ENCODE measurements around the gene STIM2. TPM values are rescaled to one million over a fixed set of nuclear protein-coding genes. Genes with fewer than 3 reads are reported as not detected.

STIM2 gene
- total RNA-seq, 1 experiment from 2014 or later: 203 TPM

DNA sequence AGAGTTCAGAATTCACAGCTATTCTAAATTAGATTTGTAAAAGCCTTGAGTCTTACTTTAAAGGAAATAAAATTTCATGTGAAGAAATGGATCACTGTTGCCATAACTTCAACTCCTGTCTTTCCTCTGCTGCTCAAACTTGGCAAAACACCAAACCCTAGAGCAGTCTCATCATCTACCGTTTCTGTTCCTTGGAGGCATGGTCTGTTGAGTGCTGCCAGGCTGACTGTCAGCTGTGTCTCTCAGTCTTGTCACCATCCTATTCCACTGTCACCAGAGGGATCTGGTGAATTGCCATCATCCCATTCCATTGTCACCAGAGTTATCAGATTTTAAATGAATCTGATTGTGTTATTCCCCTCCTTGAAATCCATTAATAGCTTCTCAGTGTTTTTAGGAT is 55.6 kb downstream of the STIM2 start:
- Histone ChIP-seq H3K27me3 (ENCODE audit: low read length) (no peaks in the 10 kb centered on the region), H3K4me1 (ENCODE audit: low read length) (peaks cover 21% of the 10 kb centered on the region), H3K9me3 (ENCODE audit: low read length) (no peaks in the 10 kb centered on the region; the same call in 1 of the 2 replicates), H2AFZ (ENCODE audit: low read length) (no peak overlapping the region), H3K4me2 (ENCODE audit: low read depth, low read length, poor library complexity, severe bottlenecking) (no peak overlapping the region), H3K9ac (ENCODE audit: low read length) (no peak overlapping the region), H3K27ac (ENCODE audit: low read length) (no peak overlapping the region; the same call in 1 of the 2 replicates), H4K20me1 (ENCODE audit: insufficient read depth, low read depth, low read length) (peaks cover 4% of the 10 kb centered on the region), H3K36me3 (ENCODE audit: insufficient read depth, low read length) (peaks cover 38% of the 10 kb centered on the region), H3K4me3 (ENCODE audit: low read length) (no peak overlapping the region), H3K9me2 (replicated peaks; ENCODE audit: insufficient read depth, low read length) (no peaks in the 10 kb centered on the region), H3K79me2 (ENCODE audit: low read length) (peaks cover 98% of the 10 kb centered on the region)
- DNase-seq: no peak

DNA sequence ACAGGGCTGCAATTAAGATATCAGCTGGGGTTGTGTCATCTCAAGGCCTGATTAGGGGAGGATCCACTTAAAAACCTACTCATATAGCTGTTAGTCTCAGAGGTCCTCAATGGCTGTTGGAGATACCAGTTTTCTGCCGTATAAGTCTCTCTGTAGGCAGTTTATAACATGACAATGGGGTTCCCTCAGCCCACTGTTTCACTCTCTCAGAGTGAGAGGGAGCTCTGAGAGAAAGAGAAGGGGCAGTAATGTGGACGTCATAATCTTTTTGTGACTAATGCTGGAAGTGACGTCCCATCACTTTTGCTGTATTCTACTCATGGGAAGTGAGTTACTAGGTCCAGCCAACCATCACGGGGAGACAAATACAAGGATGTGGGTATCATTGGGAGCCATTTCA is 70.3 kb downstream of the STIM2 start:
- no peak overlapping the region for H3K9ac ChIP-seq (ENCODE audit: low read length)
- no peaks in the 10 kb centered on the region for H3K9me2 ChIP-seq (replicated peaks; ENCODE audit: insufficient read depth, low read length)
- peaks cover 76% of the 10 kb centered on the region for H3K79me2 ChIP-seq (ENCODE audit: low read length)
- H3K36me3 ChIP-seq (ENCODE audit: insufficient read depth, low read length): peaks cover 4% of the 10 kb centered on the region; the same call in 1 of the 2 replicates
- no peaks in the 10 kb centered on the region for H3K9me3 ChIP-seq (ENCODE audit: low read length)
- peak overlapping the region; percentile 15; the same call in 1 of the 2 replicates for H3K27ac ChIP-seq (ENCODE audit: low read length)
- H4K20me1 ChIP-seq (ENCODE audit: insufficient read depth, low read depth, low read length): no peaks in the 10 kb centered on the region; the same call in 1 of the 2 replicates
- no peak overlapping the region for H3K4me3 ChIP-seq (ENCODE audit: low read length)
- DNase-seq: no peak
- H3K27me3 ChIP-seq (ENCODE audit: low read length): no peaks in the 10 kb centered on the region
- peaks cover 45% of the 10 kb centered on the region for H3K4me1 ChIP-seq (ENCODE audit: low read length)
- no peak overlapping the region for H3K4me2 ChIP-seq (ENCODE audit: low read depth, low read length, poor library complexity, severe bottlenecking)
- H2AFZ ChIP-seq (ENCODE audit: low read length): no peak overlapping the region

DNA sequence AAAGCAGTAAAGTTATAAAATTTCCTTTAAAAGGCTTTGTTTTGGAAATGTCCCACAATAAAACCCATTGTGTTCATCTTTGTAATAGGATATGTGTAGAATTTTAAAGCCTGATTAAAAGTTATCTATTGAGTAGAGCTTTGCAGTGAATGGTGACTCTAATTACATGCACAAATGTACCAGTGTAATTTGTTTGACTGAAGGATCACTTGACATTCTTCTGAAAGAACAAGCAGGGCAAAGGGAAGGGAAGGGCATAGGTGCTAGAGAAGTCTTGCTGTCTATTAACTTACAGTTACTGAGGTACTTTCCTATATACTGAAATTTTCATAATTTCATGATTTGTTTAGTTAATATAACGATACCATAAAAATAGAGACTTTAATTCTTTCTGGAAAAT is 70.8 kb downstream of the STIM2 start:
- Histone ChIP-seq H3K4me3 (ENCODE audit: low read length) (no peak overlapping the region), H3K9me2 (replicated peaks; ENCODE audit: insufficient read depth, low read length) (no peaks in the 10 kb centered on the region), H3K36me3 (ENCODE audit: insufficient read depth, low read length) (peaks cover 4% of the 10 kb centered on the region; the same call in 1 of the 2 replicates), H3K27ac (ENCODE audit: low read length) (peak overlapping the region; percentile 15; the same call in 1 of the 2 replicates), H3K79me2 (ENCODE audit: low read length) (peaks cover 81% of the 10 kb centered on the region), H3K27me3 (ENCODE audit: low read length) (no peaks in the 10 kb centered on the region), H3K9ac (ENCODE audit: low read length) (no peak overlapping the region), H2AFZ (ENCODE audit: low read length) (no peak overlapping the region), H3K9me3 (ENCODE audit: low read length) (no peaks in the 10 kb centered on the region), H3K4me2 (ENCODE audit: low read depth, low read length, poor library complexity, severe bottlenecking) (no peak overlapping the region), H4K20me1 (ENCODE audit: insufficient read depth, low read depth, low read length) (no peaks in the 10 kb centered on the region; the same call in 1 of the 2 replicates), H3K4me1 (ENCODE audit: low read length) (peaks cover 50% of the 10 kb centered on the region)
- DNase-seq: no peak

GRCh38 chr4:26931966-26932365 is 71.3 kb downstream of the STIM2 start:
- no peaks in the 10 kb centered on the region for H3K9me2 ChIP-seq (replicated peaks; ENCODE audit: insufficient read depth, low read length)
- no peaks in the 10 kb centered on the region; the same call in 1 of the 2 replicates for H4K20me1 ChIP-seq (ENCODE audit: insufficient read depth, low read depth, low read length)
- no peak overlapping the region for H3K27ac ChIP-seq (ENCODE audit: low read length)
- peaks cover 55% of the 10 kb centered on the region for H3K4me1 ChIP-seq (ENCODE audit: low read length)
- H3K36me3 ChIP-seq (ENCODE audit: insufficient read depth, low read length): peaks cover 4% of the 10 kb centered on the region; the same call in 1 of the 2 replicates
- no peak overlapping the region for H2AFZ ChIP-seq (ENCODE audit: low read length)
- peaks cover 86% of the 10 kb centered on the region for H3K79me2 ChIP-seq (ENCODE audit: low read length)
- no peaks in the 10 kb centered on the region for H3K9me3 ChIP-seq (ENCODE audit: low read length)
- H3K27me3 ChIP-seq (ENCODE audit: low read length): no peaks in the 10 kb centered on the region
- H3K4me3 ChIP-seq (ENCODE audit: low read length): no peak overlapping the region
- H3K9ac ChIP-seq (ENCODE audit: low read length): no peak overlapping the region
- no peak for DNase-seq
- H3K4me2 ChIP-seq (ENCODE audit: low read depth, low read length, poor library complexity, severe bottlenecking): no peak overlapping the region

- Histone ChIP-seq H3K9me3 (ENCODE audit: low read length) (no peaks in the 10 kb centered on the region), H3K36me3 (ENCODE audit: insufficient read depth, low read length) (0 out of 2 replicates have a peak, but pooled peaks cover 4% of the 10 kb centered on the region), H4K20me1 (ENCODE audit: insufficient read depth, low read depth, low read length) (no peaks in the 10 kb centered on the region; the same call in 1 of the 2 replicates), H3K27me3 (ENCODE audit: low read length) (no peaks in the 10 kb centered on the region), H2AFZ (ENCODE audit: low read length) (no peak overlapping the region), H3K9me2 (replicated peaks; ENCODE audit: insufficient read depth, low read length) (no peaks in the 10 kb centered on the region), H3K79me2 (ENCODE audit: low read length) (peaks cover 94% of the 10 kb centered on the region), H3K27ac (ENCODE audit: low read length) (peak overlapping the region; percentile 30), H3K4me3 (ENCODE audit: low read length) (no peak overlapping the region), H3K4me2 (ENCODE audit: low read depth, low read length, poor library complexity, severe bottlenecking) (no peak overlapping the region), H3K4me1 (ENCODE audit: low read length) (peaks cover 67% of the 10 kb centered on the region), H3K9ac (ENCODE audit: low read length) (no peak overlapping the region)
- peak; percentile 56 for DNase-seq
Measured at GRCh38 chr4:26935397-26935796, 74.8 kb downstream of the STIM2 start.

GRCh38 chr4:26936284-26937065 is 75.8 kb downstream of the STIM2 start:
- peaks cover 67% of the 10 kb centered on the region for H3K4me1 ChIP-seq (ENCODE audit: low read length)
- H3K9me3 ChIP-seq (ENCODE audit: low read length): no peaks in the 10 kb centered on the region
- H3K36me3 ChIP-seq (ENCODE audit: insufficient read depth, low read length): 0 out of 2 replicates have a peak, but pooled peaks cover 7% of the 10 kb centered on the region
- no peak for DNase-seq
- no peak overlapping the region for H3K9ac ChIP-seq (ENCODE audit: low read length)
- H3K9me2 ChIP-seq (replicated peaks; ENCODE audit: insufficient read depth, low read length): no peaks in the 10 kb centered on the region
- H3K79me2 ChIP-seq (ENCODE audit: low read length): peaks cover 94% of the 10 kb centered on the region
- no peak overlapping the region for H3K4me3 ChIP-seq (ENCODE audit: low read length)
- no peak overlapping the region for H3K4me2 ChIP-seq (ENCODE audit: low read depth, low read length, poor library complexity, severe bottlenecking)
- no peak overlapping the region for H2AFZ ChIP-seq (ENCODE audit: low read length)
- no peaks in the 10 kb centered on the region for H3K27me3 ChIP-seq (ENCODE audit: low read length)
- peak overlapping the region; percentile 30 for H3K27ac ChIP-seq (ENCODE audit: low read length)
- no peaks in the 10 kb centered on the region; the same call in 1 of the 2 replicates for H4K20me1 ChIP-seq (ENCODE audit: insufficient read depth, low read depth, low read length)

GRCh38 chr4:26937139-26937538 is 76.5 kb downstream of the STIM2 start:
- H3K27me3 ChIP-seq (ENCODE audit: low read length): no peaks in the 10 kb centered on the region
- DNase-seq: peak; percentile 72
- H3K9me3 ChIP-seq (ENCODE audit: low read length): no peaks in the 10 kb centered on the region
- peaks cover 94% of the 10 kb centered on the region for H3K79me2 ChIP-seq (ENCODE audit: low read length)
- no peaks in the 10 kb centered on the region for H3K9me2 ChIP-seq (replicated peaks; ENCODE audit: insufficient read depth, low read length)
- H3K9ac ChIP-seq (ENCODE audit: low read length): no peak overlapping the region
- H4K20me1 ChIP-seq (ENCODE audit: insufficient read depth, low read depth, low read length): no peaks in the 10 kb centered on the region; the same call in 1 of the 2 replicates
- H3K27ac ChIP-seq (ENCODE audit: low read length): no peak overlapping the region
- no peak overlapping the region for H3K4me2 ChIP-seq (ENCODE audit: low read depth, low read length, poor library complexity, severe bottlenecking)
- H3K4me1 ChIP-seq (ENCODE audit: low read length): peaks cover 72% of the 10 kb centered on the region
- no peak overlapping the region for H3K4me3 ChIP-seq (ENCODE audit: low read length)
- 0 out of 2 replicates have a peak, but pooled peaks cover 5% of the 10 kb centered on the region for H3K36me3 ChIP-seq (ENCODE audit: insufficient read depth, low read length)
- no peak overlapping the region for H2AFZ ChIP-seq (ENCODE audit: low read length)

DNA sequence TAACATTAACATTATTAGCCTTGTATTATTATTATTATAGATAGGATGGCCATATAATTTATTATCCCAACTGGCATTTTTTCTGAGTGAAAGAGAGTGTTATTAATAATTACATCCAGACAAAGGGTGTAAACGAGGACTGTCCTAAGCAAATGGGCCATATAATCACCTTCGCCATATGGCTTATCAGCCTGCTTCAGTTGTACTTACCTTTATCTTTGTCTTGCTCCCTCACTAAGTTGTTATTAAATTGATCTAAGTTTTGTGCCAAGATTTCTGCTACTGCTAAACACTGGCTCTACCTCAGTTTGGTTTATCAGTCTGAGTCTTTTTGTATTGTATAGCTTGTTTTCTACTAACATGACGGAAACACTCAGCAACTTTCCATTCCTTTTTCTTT is 76.9 kb downstream of the STIM2 start:
- Histone ChIP-seq H2AFZ (ENCODE audit: low read length) (no peak overlapping the region), H4K20me1 (ENCODE audit: insufficient read depth, low read depth, low read length) (no peaks in the 10 kb centered on the region; the same call in 1 of the 2 replicates), H3K27me3 (ENCODE audit: low read length) (no peaks in the 10 kb centered on the region), H3K9ac (ENCODE audit: low read length) (no peak overlapping the region), H3K79me2 (ENCODE audit: low read length) (peaks cover 94% of the 10 kb centered on the region), H3K36me3 (ENCODE audit: insufficient read depth, low read length) (0 out of 2 replicates have a peak, but pooled peaks cover 4% of the 10 kb centered on the region), H3K27ac (ENCODE audit: low read length) (no peak overlapping the region), H3K9me3 (ENCODE audit: low read length) (no peaks in the 10 kb centered on the region), H3K9me2 (replicated peaks; ENCODE audit: insufficient read depth, low read length) (no peaks in the 10 kb centered on the region), H3K4me3 (ENCODE audit: low read length) (no peak overlapping the region), H3K4me2 (ENCODE audit: low read depth, low read length, poor library complexity, severe bottlenecking) (no peak overlapping the region), H3K4me1 (ENCODE audit: low read length) (peaks cover 70% of the 10 kb centered on the region)
- no peak for DNase-seq

All from Karpas-422 (cell line).